OCI-LY3 (cell line): ENCODE measurements around the gene TBX18.

Source experiments
- EZH2phosphoT487 ChIP-seq: fragments of 200-600 bp; shearing (Covaris generic); IDR thresholded peaks from 2 replicates; pipeline ENCODE4 v1.6.1; 2018; ENCODE audit warnings: antibody characterized with exemption, mixed run types, low read depth
- TF ChIP-seq, protein P1 (sequence below): fragments of 200-600, 300-600 bp; sonication (generic); IDR thresholded peaks from 2 replicates; pipeline ENCODE4 v1.5.1; 2014; ENCODE audit warnings: antibody characterized with exemption, low read length, low read depth

DNA sequence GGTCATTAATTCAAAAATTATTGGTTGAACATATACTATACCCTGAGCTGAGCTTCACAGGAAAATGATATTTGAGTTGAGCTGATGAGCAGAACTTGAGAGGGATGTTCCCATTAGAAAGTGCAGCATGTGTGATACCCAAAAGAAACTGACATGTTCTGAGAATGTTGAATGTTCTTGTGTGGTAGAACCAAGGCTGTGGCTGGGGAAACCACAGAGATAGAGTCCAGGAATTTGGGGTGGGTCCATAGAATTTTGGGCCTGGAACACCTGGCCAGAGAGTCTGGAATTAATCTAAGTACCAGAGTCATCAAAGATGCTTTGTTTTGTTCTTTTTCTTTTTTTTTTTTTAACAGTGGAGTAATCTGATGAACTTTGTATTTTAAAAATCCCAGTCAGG, 88.7 kb downstream of the TBX18 start:
- TF ChIP-seq, protein P1, sequence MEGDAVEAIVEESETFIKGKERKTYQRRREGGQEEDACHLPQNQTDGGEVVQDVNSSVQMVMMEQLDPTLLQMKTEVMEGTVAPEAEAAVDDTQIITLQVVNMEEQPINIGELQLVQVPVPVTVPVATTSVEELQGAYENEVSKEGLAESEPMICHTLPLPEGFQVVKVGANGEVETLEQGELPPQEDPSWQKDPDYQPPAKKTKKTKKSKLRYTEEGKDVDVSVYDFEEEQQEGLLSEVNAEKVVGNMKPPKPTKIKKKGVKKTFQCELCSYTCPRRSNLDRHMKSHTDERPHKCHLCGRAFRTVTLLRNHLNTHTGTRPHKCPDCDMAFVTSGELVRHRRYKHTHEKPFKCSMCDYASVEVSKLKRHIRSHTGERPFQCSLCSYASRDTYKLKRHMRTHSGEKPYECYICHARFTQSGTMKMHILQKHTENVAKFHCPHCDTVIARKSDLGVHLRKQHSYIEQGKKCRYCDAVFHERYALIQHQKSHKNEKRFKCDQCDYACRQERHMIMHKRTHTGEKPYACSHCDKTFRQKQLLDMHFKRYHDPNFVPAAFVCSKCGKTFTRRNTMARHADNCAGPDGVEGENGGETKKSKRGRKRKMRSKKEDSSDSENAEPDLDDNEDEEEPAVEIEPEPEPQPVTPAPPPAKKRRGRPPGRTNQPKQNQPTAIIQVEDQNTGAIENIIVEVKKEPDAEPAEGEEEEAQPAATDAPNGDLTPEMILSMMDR: no peak
- no peak for TF ChIP-seq EZH2phosphoT487
